Stomach (tissue), 4 donors: ENCODE measurements around the gene PSD4.
A peak's percentile ranks its signal among the peaks of the same experiment; 100 is the strongest.

Experiments
- EP300 ChIP-seq: sonication (generic); formaldehyde crosslinking; IDR thresholded peaks from one replicate; pipeline ENCODE4 v1.6.1; 2017; ENCODE audit warnings: antibody characterized with exemption
- POLR2A ChIP-seq, 4 donors: fragments of 450-650 bp; IDR thresholded peaks; one replicate each; pipeline ENCODE4 v1.6.1; 2016; ENCODE audit warnings: antibody characterized with exemption in 4 of 4, control low read depth in 2 of 4, mild to moderate bottlenecking in 1 of 4, moderate library complexity in 1 of 4
- POLR2AphosphoS5 ChIP-seq, 3 donors: sonication (generic); formaldehyde crosslinking; IDR thresholded peaks; one replicate each; pipeline ENCODE4 v1.6.1; 2016; ENCODE audit warnings: antibody characterized with exemption in 3 of 3
- TF ChIP-seq, protein P1 (sequence below), 7 experiments: fragments of 450-650 bp in 4 of 7; fragments of 200-600 bp in 3 of 7; sonication (generic) in 3 of 7; IDR thresholded peaks; one replicate each; pipeline ENCODE4 v1.5.1; 2016 to 2019; ENCODE audit warnings: antibody characterized with exemption in 7 of 7, control low read depth in 2 of 7, mild to moderate bottlenecking in 1 of 7

DNA sequence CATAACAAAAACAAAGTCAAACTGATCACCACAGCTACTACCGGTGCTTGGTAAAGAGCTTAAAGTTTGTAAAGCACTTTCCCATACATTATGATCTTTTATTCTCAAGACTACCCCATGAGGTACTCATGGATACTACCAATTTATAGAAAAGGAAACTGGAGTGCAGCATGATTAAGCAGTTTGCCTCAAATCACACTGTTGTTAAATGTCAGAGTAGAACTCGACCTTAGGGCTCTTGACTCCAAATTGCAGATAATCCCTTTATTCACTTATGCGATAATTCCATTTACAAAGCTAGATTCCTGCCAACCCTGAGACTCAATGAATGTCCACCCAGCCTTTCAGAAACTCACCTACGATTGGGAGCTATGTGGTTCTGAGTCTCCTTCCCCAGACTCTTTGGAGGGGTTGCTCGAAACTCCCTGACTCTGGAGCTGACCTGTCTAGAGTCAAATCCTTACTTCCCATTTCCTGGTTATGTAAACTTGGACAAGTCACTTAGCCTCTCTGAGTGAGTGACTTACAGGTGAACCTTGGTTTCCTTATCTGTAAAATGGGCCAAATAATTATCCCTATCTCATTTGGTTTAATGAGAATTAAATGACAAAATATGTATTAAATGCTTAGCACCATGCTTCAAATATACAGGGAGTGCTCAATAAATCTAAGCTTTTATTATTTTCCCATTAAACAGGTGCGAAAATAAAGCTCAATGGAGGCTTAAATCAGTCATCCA lies 47.4 kb downstream of the PSD4 start:
- TF ChIP-seq, protein P1, sequence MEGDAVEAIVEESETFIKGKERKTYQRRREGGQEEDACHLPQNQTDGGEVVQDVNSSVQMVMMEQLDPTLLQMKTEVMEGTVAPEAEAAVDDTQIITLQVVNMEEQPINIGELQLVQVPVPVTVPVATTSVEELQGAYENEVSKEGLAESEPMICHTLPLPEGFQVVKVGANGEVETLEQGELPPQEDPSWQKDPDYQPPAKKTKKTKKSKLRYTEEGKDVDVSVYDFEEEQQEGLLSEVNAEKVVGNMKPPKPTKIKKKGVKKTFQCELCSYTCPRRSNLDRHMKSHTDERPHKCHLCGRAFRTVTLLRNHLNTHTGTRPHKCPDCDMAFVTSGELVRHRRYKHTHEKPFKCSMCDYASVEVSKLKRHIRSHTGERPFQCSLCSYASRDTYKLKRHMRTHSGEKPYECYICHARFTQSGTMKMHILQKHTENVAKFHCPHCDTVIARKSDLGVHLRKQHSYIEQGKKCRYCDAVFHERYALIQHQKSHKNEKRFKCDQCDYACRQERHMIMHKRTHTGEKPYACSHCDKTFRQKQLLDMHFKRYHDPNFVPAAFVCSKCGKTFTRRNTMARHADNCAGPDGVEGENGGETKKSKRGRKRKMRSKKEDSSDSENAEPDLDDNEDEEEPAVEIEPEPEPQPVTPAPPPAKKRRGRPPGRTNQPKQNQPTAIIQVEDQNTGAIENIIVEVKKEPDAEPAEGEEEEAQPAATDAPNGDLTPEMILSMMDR (IDR thresholded peaks at IDR 0.05), result no peak
- no peak for TF ChIP-seq POLR2A (IDR thresholded peaks at IDR 0.05)
- TF ChIP-seq POLR2AphosphoS5 (IDR thresholded peaks at IDR 0.05), result peak in 1 of 3 donors; percentile 40
- no peak for TF ChIP-seq EP300
